GM18873 (cell line): Measurements from ENCODE around the gene AGAP1.
"Not testable (repeated sequence)": the region's sequence is repeated elsewhere in the genome, so short reads cannot be mapped to it uniquely, and the experiment has no call there.

Experiments
- ATAC-seq: cut with Tn5 transposase; IDR thresholded peaks from one replicate; pipeline ENCODE4 v1.9.1; 2021; ENCODE audit warnings: mild to moderate bottlenecking, moderate library complexity, moderate number of reproducible peaks; ENCODE audit not compliant: unreplicated experiment, low FRiP score

AGAP1 gene

DNA sequence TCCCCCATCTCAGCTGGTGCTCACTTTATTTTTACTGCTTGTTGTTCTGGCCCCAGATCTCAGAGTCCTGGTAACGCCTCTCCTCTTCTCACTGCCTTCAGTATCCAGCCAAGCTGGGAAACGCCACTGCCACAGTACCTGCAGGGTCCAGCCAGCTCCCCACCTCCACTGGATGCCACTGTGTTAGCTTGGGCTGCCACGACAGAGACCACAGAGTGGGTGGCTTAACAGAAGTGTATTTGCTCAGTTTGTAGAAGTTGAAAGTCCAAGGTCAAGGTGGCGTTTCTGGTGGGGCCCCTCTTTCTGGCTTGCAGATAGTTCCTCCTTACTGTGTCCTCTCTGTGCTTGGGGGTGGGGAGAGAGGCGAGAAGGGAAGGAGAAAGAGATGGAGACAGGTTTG lies 107.1 kb downstream of the AGAP1 start:
- no peak for ATAC-seq

DNA sequence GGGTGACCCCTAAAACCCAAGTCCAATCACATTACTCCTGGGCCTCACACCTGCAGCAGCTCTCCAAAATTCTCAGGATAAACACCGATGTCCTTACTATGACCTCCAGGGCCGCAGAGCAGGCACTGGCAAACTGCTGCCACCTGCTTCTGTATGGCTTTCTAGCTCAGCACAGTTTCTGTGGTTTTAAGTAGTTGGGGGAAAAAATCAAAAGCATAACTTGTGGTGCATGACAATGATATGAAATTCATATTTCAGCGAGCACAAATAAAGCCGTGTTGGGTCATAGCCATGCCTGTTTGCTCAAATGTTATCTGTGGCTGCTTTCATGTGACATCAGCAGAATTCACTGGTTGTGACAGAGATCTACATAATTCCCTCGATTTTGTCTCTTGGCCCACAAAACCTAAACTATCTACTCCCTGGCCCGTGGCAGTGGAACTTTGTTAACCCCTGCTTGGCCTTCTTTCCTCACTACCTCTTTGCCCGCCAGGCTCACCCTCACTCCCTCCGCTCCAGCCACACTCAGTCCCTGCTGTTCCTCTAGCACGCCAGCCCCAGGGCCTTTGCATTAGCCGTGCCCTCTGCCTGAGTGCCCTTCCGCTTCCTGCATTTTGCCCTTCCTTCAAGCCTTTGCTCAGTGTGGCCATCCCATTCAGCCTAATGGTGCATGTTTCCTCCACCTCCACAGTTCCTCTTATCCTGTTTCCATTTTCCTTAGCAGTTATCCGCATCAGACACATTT lies 108.3 kb downstream of the AGAP1 start:
- ATAC-seq, result no peak

DNA sequence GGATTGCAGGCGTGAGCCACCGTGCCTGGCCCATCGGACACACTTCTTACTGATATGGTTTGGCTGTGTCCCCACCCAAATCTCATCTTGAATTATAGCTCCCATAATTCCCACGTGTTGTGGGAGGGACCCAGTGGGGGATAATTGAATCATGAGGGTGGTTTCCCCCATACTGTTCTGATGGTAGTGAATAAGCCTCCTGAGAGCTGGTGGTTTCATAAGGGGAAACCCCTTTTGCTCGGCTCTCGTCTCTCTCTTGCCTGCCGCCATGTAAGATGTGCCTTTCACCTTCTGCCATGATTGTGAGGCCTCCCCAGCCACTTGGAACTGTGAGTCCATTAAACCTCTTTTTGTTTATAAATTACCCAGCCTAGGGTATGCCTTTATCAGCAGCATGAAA lies 109.1 kb downstream of the AGAP1 start:
- ATAC-seq, result not testable (repeated sequence)

DNA sequence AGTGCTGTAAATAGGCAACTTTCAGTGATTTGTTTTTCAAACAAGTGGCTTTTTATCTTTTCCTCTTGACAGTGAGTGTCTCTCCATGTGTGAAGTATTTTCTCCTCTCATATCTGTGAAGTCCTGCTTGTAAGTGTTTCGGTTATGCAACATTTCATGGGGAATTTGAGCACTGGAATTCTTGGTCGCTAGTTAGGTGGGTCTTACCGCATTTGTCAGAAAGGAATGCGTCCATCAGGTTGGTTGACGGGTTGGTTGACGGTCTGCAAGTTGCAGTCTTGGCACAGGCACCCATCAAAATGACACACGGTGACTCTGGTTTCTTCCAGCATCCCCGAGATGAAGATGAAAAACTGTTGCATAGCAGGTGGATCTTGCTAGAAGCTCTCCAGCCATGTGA lies 109.8 kb downstream of the AGAP1 start:
- ATAC-seq, result no peak

DNA sequence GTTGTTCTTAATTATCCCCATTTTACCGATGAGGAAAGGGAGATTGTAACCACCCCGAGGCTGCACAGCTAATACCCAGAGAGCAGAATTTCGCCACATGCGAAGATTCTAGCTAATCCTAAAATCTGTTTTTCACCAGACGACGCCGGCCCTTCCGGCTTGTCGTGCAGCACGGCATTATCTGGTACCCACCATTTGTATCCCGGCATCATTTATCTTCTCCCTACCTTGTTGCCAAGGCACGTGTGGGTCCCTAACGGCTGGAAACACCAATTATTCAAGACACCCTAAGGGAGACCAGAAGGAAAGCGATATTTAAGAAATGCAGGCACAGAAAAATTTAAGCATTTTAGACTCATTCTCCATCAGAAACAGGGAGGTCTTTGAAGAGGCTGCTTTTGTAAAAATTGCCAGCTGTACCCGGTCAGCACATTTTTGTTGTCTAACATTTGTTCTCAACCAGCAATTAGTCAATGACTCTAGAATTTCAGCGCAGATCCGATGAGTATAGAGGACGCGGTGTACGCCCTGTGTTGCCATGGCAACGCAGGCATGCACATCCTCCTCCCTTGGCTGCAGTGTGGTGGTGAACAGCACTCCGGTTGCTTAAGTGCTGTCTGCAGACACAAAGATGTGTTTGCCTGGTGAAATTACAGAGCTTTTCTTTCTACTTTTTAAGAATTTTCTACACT lies 111.6 kb downstream of the AGAP1 start:
- ATAC-seq, result no peak

DNA sequence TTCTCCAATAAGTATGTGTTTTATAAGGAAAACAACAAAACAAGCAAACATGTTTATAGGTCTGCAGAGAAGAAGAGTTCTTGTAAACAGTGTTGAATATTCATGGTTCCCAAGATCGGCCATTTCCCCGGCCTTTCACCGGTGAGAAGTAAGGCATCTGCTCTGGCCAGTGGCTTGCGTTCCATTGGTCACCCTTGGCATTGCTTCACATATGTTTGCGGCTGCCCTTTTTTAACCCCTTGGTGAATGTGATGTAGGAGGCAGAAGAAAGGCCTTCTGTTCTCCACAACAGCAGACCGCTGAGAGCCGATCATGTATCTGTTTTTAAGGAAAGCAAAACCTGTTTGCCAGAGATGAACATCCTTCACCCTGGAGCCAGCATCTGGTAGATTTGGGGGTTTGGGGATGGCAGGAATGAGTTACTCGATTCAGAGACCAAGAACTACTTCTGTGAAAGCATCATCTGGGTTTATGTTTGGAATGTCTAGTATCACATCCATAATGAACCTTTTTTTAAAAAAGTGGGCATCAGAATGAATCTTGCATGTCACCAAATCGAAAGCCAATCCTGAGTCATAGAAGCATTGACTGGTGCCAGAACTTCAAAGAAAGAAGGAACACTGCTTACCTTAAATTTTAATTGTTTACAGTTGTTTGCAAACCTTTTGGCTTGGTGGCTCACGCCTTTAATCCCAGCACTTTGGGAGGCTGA lies 112.3 kb downstream of the AGAP1 start:
- no peak for ATAC-seq

DNA sequence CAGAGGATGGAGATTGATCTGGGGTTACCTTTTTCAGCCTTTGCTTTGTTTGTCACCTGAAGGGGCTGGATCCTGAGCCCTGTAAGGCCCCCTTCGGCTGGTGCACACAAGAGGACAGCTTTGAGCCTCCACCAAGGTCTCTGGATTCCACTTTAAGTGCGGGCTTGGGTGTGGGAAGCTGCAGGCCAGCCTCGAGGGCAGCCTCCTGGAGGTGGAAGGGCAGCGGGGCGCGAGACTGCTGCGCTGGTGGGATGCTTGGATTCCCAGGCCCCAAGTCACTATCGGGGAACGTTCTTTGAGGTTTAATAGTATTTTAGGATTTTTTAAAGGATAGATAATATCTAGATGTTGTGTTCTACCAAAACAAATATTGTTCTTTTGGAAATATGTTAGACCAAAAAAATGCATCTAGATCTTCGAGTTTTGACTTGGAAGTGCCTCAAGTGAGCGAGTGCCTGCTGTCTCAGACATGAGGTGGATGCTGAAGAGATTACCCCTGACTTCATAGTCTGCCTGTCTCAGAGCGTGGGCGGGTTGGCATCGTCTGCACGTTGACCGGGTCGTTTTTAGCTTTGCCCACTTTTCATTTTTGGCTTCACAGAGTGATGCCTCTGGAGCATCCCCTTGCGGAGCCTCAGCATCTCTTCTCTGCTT lies 113.8 kb downstream of the AGAP1 start:
- no peak for ATAC-seq

DNA sequence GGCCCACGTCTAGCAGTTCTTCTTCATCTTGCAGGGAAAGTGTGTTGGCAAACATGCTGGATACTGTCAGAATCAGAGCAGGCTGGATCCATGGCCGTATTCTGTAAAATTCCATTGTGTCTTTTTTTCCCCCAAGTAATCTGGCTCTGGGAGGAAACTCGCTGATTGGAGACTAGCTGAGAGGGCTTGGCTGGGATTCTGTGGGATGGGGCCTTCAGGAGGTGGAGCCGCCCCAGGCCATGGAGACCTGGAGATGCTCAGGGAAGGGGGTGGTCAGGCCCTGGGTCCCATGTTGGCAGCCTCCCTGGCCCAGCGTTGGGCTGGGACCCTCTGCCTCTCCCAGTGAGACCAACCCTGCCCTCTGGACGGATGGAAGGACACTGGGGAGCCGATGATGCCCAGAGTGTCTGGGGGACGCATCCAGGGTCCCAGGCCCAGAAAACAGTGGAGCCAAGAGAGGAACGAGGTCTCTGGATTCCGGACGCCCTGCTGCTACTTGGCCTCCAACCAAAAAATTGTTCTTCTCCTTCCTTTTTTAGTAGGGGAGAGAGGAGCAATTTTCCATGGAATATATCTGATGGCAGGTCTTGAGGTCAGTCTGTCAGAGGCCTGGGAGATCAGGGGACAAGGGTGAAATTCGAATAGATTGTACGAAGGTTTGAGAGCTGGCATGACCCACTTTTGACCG lies 114.5 kb downstream of the AGAP1 start:
- no peak for ATAC-seq

DNA sequence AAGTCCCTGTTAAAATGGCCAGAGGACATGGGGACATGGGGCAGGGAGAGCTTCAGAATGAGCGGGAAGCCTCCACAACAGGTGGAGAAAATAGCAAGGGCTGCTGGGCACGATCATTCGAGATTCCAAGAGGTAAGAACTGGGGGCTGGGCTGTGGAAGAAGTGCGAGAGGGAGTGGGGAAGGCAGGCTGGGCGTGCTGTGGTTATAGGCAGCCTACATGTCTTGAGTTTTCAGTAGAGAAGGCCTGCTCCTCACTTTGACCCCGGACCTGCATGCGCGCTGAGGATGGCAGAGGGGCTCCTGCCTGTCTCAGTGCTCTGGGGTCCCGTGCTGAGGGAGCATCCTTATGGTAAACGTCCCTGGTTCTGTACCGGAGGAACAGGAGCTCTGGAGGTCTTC lies 115.5 kb downstream of the AGAP1 start:
- no peak for ATAC-seq

DNA sequence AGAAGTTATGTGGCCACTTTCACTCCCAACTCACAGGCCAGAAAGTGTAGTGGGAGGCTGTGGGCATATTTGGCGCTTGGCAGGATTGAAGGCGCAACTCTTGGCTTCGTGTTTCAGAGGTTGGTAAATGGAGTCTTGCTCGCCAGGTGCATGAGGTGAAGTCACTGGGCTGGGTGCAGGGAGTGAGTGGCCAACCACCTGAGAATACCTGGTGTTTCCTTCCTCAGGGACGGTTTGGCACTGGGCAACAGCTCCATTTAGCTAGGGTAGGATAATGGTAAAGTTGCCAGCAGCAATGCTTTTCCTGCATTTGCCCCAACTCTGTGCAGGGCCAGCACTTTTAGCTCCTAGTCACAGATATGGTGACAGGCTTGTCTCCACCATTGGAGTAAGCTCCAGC lies 115.9 kb downstream of the AGAP1 start:
- no peak for ATAC-seq

DNA sequence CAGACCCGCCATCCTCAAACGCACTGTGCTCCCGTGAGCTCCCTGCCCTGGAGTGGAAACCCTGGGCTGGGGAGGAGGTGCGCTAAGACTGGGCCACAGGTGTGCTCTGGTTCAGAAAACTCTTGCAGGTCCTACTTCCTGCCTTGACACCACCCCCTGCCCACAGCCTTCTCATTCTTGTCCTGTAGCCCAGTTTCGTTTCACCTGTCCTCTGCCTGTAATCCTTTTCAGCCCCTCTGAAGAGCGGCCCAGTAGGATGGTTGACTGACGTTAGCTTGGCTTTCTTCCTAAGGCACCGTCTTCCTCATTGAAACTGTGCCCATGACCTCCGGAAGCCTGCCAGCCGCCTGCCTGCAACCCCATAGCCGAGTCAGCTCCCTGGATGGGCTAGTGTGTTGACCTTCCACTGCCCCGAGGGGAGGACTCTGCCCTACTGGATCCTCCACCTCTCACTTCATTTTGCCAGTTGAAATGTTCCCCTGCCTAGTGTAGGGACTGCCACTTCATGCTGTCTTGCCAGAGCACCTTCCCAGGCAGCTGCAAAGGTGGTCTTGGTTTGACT lies 116.9 kb downstream of the AGAP1 start:
- no peak for ATAC-seq

DNA sequence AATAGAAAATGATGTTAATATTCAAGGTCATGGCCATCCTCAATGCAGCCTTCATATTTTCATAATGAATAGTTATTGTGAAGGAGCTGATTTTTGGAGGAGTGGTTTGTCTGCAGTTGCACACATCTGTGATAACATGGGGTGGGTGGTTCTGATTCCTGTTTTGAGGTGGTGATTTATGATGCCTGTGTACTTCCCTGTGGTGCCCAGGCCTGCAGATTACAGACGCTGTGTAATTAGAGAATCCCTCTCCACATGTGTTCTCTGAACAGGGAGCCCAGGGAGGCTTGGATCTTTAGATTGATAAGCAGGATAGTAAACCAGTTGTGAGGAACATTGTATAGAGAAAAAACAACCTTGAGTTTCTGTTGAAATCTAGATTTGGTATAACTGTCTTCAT lies 117.5 kb downstream of the AGAP1 start:
- no peak for ATAC-seq

DNA sequence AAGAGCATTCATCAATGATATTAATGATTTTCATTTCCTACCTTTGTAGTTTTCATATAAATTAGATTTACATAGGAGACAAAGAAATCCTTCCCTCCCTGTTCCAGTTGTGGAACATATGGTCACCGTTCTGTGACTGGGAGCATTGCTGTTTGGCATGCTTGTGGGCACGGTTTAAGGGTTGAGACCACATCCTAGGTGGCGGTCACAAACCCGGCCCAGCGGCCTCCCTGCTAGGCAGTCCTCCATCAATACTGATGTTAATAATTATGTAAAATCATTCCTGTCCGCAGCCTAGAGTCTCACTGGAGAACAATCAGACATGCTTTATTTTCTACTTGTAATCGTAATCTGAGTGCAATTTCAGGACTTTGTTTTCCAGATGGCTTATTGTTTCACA lies 117.9 kb downstream of the AGAP1 start:
- ATAC-seq, result no peak

DNA sequence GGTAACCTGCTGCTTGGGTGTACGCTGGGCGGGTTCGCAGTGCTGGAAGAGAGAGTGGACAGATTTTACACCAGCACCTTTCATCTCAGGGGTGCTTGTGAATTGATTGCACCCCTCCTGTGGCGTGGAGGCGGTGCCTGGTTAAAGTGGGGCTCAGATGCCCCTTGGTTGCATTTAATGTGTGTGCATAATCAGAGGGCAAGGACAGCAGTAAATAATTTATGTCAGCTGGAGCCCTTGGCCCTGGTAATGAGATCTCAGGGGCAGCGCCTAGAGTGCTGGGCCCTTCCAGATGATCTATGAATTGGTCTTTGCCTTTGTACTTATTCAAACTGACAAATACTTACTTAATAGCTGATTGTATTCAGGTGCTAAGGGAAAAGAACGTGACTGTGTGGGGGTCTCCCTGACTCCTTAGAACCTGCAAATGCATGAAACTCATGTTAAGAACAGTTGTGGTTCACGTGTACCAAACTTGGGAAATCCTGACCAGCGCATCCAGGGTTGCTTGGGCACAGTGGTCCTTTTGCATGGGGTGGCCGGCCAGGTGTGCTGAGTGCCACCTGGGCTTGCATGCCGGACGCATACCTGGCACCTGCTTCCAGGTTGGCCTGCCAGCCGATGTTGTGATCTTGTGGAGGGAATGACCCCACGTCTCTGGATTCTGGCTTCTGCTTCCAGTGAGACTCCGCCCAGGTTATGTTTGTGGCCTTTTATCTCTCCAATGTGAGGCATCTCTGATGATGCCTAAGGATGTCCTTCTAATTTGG lies 118.5 kb downstream of the AGAP1 start:
- ATAC-seq, result no peak

DNA sequence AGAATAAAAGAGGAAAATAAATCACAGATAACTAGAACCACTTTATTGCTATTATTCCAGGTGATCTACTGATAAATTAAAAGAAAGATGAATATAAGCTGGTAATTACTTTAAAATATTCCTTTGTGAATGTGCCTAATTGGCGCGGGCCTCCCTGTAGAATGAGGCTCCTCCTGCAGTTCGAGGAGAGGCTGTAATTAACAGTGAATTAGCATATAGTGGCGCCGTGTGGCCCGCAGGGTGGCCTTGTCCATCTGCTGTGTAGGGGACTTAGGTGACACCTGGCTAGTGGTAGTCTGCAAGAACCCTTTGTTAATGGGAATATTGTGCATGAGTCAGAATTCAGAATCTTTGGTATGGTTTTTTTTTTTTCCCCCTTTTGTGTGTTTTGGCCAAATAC lies 119.8 kb downstream of the AGAP1 start:
- ATAC-seq, result no peak

DNA sequence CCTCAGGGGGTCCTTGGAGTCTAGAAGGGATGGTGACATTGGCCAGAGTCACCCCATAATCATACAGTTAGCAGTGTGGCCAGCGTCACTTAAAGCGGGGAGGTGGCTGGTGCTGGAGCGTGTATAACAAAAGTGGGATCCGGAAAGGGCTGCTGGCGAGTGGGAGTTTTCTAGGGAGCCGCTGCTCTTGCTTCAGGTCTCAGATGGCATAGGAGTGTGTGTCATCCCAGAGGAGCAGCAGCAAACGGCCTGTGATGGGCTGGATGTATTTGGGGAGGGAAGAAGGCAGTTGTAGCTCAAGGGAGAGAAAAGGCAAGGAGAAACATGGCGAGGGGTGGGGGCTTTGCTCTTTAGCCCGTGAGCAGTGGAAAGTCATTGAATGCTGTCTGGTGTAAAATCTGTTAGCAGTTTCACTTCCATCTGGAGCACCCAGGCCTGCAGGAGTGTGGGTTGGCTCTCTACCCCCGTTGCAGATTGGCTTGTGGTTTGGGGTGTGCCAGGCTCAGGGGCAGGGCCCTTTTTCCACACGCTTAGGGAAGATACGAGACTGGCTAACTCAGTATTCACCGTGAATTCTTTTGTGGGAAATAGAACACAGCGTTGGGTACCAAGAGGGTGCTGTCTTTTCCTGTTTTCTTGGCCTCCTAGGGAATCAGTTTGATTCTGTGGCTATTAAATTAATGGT lies 120.5 kb downstream of the AGAP1 start:
- ATAC-seq, result no peak

DNA sequence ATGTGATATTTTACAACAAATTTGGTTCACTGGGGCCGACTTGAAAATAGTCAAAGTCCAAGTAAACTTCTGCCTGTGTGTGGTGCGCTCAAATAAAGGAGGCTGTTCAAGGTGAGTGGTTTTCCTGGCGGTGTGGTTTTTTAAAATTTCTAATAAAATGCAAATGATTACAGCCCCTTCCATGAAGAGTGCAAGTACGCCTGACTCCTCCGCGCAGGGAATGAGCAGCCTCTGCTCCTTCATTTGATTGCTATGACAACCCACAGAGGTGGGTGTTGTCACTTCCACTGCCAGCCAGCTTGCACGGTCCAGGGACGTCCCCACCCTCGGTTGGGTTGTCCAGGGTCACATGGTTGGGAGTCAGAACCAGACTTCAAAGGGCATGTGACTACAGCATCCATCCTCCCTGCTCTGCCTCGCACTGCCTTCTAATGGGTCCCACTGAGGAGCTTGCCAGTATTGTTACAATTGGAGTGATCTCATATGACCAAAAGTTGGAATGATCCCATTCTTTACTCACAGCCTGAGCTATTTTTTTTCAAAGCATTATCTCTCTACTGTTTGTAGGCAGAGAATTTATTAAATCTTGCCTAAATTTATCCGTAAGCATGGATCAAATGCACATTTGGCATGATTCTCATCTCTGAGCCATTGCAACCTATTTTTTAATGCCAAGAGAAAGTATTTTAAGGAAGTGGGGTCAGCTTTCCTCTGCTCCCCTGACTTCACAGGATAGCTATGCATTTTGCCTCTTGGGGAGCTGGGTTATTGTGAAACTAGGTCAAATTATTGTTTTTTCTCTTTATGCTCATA lies 121.3 kb downstream of the AGAP1 start:
- ATAC-seq, result no peak

DNA sequence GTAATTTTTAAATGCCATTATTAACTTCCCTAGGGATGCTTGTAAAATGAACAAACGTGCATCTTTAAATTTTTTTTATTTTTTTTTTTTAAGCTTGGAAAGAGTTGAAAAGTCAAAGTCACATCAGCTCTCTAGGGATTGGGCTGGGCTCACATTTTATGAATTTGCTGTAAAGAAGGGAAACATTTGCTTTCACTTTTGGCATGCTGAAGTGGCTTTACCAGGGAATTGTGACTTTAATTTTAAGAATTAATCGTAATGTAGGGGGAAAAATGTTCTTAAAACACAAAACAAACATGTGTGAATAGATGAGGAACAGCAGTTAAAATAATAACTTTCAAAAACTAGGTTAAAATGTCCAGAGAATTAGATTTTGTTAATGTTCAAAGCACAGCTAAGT lies 123.0 kb downstream of the AGAP1 start:
- no peak for ATAC-seq
